GM20000 (cell line): Measurements from ENCODE around the gene EDN2.
A peak's percentile ranks its signal among the peaks of the same experiment; 100 is the strongest.

Source experiments
- DNase-seq: peaks from one replicate; pipeline ENCODE4 v3.0.0; 2012; ENCODE audit warnings: low spot score
- TF ChIP-seq, protein P1 (sequence below): IDR thresholded peaks from 2 replicates; pipeline ENCODE4 v1.5.1; 2012; ENCODE audit warnings: mild to moderate bottlenecking, control low read depth; ENCODE audit errors: extremely low read depth, missing control alignments

EDN2 gene

GRCh38 chr1:41497056-41497440 is 12.6 kb upstream of the EDN2 start:
- DNase-seq = no peak
- TF ChIP-seq, protein P1, sequence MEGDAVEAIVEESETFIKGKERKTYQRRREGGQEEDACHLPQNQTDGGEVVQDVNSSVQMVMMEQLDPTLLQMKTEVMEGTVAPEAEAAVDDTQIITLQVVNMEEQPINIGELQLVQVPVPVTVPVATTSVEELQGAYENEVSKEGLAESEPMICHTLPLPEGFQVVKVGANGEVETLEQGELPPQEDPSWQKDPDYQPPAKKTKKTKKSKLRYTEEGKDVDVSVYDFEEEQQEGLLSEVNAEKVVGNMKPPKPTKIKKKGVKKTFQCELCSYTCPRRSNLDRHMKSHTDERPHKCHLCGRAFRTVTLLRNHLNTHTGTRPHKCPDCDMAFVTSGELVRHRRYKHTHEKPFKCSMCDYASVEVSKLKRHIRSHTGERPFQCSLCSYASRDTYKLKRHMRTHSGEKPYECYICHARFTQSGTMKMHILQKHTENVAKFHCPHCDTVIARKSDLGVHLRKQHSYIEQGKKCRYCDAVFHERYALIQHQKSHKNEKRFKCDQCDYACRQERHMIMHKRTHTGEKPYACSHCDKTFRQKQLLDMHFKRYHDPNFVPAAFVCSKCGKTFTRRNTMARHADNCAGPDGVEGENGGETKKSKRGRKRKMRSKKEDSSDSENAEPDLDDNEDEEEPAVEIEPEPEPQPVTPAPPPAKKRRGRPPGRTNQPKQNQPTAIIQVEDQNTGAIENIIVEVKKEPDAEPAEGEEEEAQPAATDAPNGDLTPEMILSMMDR = no peak

GRCh38 chr1:41496080-41497055 is 11.9 kb upstream of the EDN2 start:
- peak; percentile 84 for DNase-seq
- TF ChIP-seq, protein P1 = no peak

DNA sequence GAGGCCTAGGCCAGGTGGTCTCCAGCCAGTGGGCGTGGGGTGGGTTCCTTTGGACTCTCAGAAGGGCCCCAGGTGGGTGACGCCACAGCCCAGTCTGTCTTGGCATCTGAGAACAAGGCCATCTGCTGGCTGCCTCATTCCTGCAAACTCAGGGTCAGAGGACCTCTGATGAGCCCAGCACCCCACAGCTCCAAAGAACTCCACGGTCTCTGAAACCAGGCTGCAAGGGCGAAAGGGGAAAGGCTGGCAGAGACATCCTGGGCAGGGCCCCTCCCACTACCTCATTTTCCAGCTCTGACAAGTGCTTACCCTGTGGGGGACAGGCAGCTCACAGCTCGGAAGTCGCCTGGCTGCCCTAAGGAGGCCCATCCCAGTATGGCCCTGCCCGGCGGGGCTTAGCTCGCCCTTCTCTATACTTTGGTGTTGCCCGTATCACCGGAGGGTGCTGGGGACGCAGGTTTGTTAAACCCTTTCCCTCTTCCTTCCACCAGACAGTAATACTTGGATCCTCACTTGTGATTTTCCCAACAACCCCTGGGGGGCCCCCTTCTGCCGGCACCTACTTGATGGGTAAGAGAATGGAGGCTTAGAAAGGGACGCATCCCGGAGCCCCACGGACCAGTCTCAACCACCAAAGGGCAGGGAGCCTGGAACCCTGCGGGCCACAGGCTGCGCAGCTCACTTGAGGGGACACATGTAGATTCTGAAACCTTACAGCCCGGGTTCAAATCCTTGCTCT is 10.9 kb upstream of the EDN2 start:
- DNase-seq = no peak
- TF ChIP-seq, protein P1 = no peak

- no peak for DNase-seq
- TF ChIP-seq, protein P1 = no peak
Measured at GRCh38 chr1:41494351-41495209, 10.1 kb upstream of the EDN2 start.

DNA sequence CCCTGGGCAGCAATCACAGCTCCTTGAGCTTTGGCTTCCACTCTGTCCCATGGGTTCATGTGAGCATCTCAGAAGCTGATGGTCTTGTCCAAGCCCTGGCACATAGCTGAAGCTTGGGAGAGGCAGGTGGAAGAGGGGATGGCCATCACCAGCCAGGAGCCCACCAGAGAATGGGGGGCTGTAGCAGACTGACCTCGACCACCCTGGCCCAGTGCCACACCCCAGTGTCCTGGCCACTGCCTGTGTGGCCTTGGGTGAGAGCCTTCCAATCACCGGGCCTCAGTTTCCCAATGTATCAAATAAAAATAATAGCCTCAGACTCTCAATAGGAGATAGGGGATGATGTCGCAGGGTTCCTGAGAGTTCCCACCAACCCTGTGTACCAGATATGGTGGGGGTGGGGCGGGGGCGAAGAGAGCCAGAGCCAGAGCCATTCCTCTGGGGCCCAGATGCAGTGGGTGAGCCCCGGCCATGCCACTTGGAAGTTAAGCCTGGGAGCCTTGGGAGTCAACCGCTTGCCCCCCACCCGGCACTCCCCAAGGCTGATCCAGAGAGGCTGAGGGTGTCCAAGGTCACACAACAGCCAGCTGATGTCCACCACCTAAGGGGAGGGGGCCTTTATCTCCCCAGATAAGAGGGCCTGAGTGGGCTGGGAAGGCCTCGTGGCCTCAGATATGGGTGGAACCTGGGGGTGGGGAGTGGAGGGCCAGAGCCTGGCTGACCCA is 9.3 kb upstream of the EDN2 start:
- DNase-seq = no peak
- TF ChIP-seq, protein P1 = no peak

DNA sequence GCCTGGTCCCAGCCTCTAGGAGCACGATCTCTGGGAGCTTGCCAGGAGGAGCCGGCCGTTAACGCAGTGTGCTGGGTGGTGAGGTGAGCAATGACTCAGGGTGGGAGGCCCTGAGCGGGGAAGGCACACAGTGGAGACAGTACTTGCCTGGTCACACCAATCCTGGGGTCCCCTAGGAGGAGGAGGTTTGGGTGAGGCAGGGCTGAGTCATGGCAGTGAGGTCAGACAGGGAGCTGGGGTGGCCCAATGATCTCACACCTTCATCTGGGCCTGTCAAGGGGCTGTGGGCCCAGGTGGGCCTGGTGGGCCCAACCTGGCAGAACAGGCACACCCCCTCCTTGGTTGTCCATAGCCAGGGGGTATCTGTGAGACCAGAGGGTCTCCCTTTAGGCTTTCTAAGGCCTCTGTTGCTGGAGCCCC is 8.6 kb upstream of the EDN2 start:
- TF ChIP-seq, protein P1 = no peak
- DNase-seq = no peak
